Activated CD4-positive, CD25-positive, alpha-beta regulatory T cell treated with anti-CD3 and anti-CD28 coated beads, Interleukin-2, amount 50 U/mL, for 24 hours (primary cell): ENCODE data around the gene KLC1.
"Not testable (repeated sequence)": the region's sequence is repeated elsewhere in the genome, so short reads cannot be mapped to it uniquely, and the experiment has no call there.

Experiments
- ATAC-seq, 2 donors: fragments of 150-1000 bp; cut with Tn5 transposase; one replicate each; pipeline ENCODE4 v1.10.0; 2021; ENCODE audit warnings: mild to moderate bottlenecking in 1 of 2, moderate library complexity in 1 of 2

Gene KLC1

GRCh38 chr14:103662029-103662428, 33.0 kb downstream of the KLC1 start:
- ATAC-seq: no peak

- ATAC-seq: no peak
Observed at GRCh38 chr14:103662591-103662990, 33.6 kb downstream of the KLC1 start.

- no peak for ATAC-seq
Observed at GRCh38 chr14:103663506-103663905, 34.5 kb downstream of the KLC1 start.

GRCh38 chr14:103667671-103668070, 38.7 kb downstream of the KLC1 start:
- no peak for ATAC-seq

- ATAC-seq: no peak
Observed at GRCh38 chr14:103668117-103668516, 39.1 kb downstream of the KLC1 start.

- ATAC-seq: no peak
Observed at GRCh38 chr14:103669370-103669769, 40.4 kb downstream of the KLC1 start.

- no peak for ATAC-seq
Observed at GRCh38 chr14:103671911-103672310, 42.9 kb downstream of the KLC1 start.

GRCh38 chr14:103675957-103676356, 46.9 kb downstream of the KLC1 start:
- ATAC-seq: no peak

- ATAC-seq: no peak
Observed at GRCh38 chr14:103676881-103677675, 48.1 kb downstream of the KLC1 start.

GRCh38 chr14:103679351-103679750, 50.3 kb downstream of the KLC1 start:
- peak; percentile 81 to 85 for ATAC-seq

- ATAC-seq: no peak
Observed at GRCh38 chr14:103680491-103681231, 51.6 kb downstream of the KLC1 start.

GRCh38 chr14:103683139-103683538, 54.1 kb downstream of the KLC1 start:
- no peak for ATAC-seq

- ATAC-seq: no peak
Observed at GRCh38 chr14:103684471-103684870, 55.5 kb downstream of the KLC1 start.

GRCh38 chr14:103684871-103685270, 55.9 kb downstream of the KLC1 start:
- ATAC-seq: no peak

- no peak for ATAC-seq
Observed at GRCh38 chr14:103685276-103686211, 56.5 kb downstream of the KLC1 start.

- ATAC-seq: no peak
Observed at GRCh38 chr14:103686831-103687485, 57.9 kb downstream of the KLC1 start.

GRCh38 chr14:103687712-103688111, 58.7 kb downstream of the KLC1 start:
- ATAC-seq: no peak

GRCh38 chr14:103688441-103688840, 59.4 kb downstream of the KLC1 start:
- no peak for ATAC-seq

- ATAC-seq: no peak
Observed at GRCh38 chr14:103688906-103689902, 60.2 kb downstream of the KLC1 start.

- ATAC-seq: no peak
Observed at GRCh38 chr14:103690332-103690731, 61.3 kb downstream of the KLC1 start.

GRCh38 chr14:103691655-103692054, 62.6 kb downstream of the KLC1 start:
- not testable (repeated sequence) for ATAC-seq
